Liver (tissue), 9 donors: Measurements from ENCODE around the gene ACSL4. TPM values are rescaled to one million over a fixed set of nuclear protein-coding genes. Genes with fewer than 3 reads are reported as not detected.
A peak's percentile ranks its signal among the peaks of the same experiment; 100 is the strongest.

ENCODE experiments used
- DNase-seq: peaks from one replicate; pipeline ENCODE4 v3.0.0-alpha.2; 2017; ENCODE audit warnings: low spot score
- H3K27ac ChIP-seq, 2 donors: one replicate each; pipeline ENCODE4 v1.7.0; 2013; ENCODE audit warnings: inconsistent platforms in 2 of 2, low read length in 2 of 2, control low read depth in 1 of 2, low read depth in 1 of 2, mild to moderate bottlenecking in 1 of 2
- H3K27me3 ChIP-seq, 4 donors: one replicate each; pipeline versions ENCODE4 v1.6.1 to v1.7.0; 2013; ENCODE audit warnings: low read length in 3 of 4, inconsistent platforms in 1 of 4, mild to moderate bottlenecking in 1 of 4, moderate library complexity in 1 of 4; ENCODE audit not compliant: control insufficient read depth in 4 of 4, insufficient read depth in 4 of 4
- H3K36me3 ChIP-seq, 4 donors: one replicate each; pipeline versions ENCODE4 v1.6.1 to v1.7.0; 2013; ENCODE audit warnings: low read length in 3 of 4, mild to moderate bottlenecking in 3 of 4, low read depth in 1 of 4, moderate library complexity in 1 of 4; ENCODE audit not compliant: control insufficient read depth in 4 of 4, insufficient read depth in 3 of 4
- H3K4me1 ChIP-seq, 4 donors: one replicate each; pipeline versions ENCODE4 v1.6.1 to v1.7.0; 2013; ENCODE audit warnings: low read length in 3 of 4, mild to moderate bottlenecking in 3 of 4, moderate library complexity in 1 of 4; ENCODE audit not compliant: control insufficient read depth in 4 of 4, insufficient read depth in 4 of 4
- H3K4me3 ChIP-seq, 3 donors: one replicate each; pipeline versions ENCODE4 v1.6.1 to v1.7.0; 2013; ENCODE audit warnings: low read length in 3 of 3, control low read depth in 1 of 3, low read depth in 1 of 3, mild to moderate bottlenecking in 1 of 3
- H3K9ac ChIP-seq, 2 donors: one replicate each; pipeline ENCODE4 v1.7.0; 2013; ENCODE audit warnings: low read length in 2 of 2, mild to moderate bottlenecking in 2 of 2, moderate library complexity in 2 of 2, control low read depth in 1 of 2, low read depth in 1 of 2
- H3K9me3 ChIP-seq, 4 donors: one replicate each; pipeline versions ENCODE4 v1.6.1 to v1.7.0; 2013; ENCODE audit warnings: low read length in 3 of 4; ENCODE audit not compliant: control insufficient read depth in 4 of 4
- EGR1 ChIP-seq, 2 donors: IDR thresholded peaks; 2 replicates each; pipeline ENCODE4 v1.6.1; 2016 to 2018; ENCODE audit warnings: antibody characterized with exemption in 2 of 2, low read depth in 2 of 2
- FOXA1 ChIP-seq: IDR thresholded peaks from 2 replicates; pipeline ENCODE4 v1.6.1; 2016; ENCODE audit warnings: antibody characterized with exemption
- FOXA2 ChIP-seq: IDR thresholded peaks from 2 replicates; pipeline ENCODE4 v1.6.1; 2016; ENCODE audit warnings: antibody characterized with exemption
- GABPA ChIP-seq, 2 donors: IDR thresholded peaks in 1 of 2; conservative IDR thresholded peaks in 1 of 2; 2 replicates each; pipeline ENCODE4 v1.6.1; 2016; ENCODE audit warnings: antibody characterized with exemption in 2 of 2, mild to moderate bottlenecking in 1 of 2, moderate library complexity in 1 of 2
- HNF4A ChIP-seq, 2 donors: conservative IDR thresholded peaks; 2 replicates each; pipeline ENCODE4 v1.6.1; 2016; ENCODE audit warnings: antibody characterized with exemption in 2 of 2, mild to moderate bottlenecking in 2 of 2
- HNF4G ChIP-seq: IDR thresholded peaks from 2 replicates; pipeline ENCODE4 v1.6.1; 2016; ENCODE audit warnings: antibody characterized with exemption
- JUND ChIP-seq, 2 donors: IDR thresholded peaks; 2 replicates each; pipeline ENCODE4 v1.6.1; 2016; ENCODE audit warnings: antibody characterized with exemption in 2 of 2
- NR2F2 ChIP-seq: IDR thresholded peaks from 2 replicates; pipeline ENCODE4 v1.6.1; 2016; ENCODE audit warnings: antibody characterized with exemption
- RAD21 ChIP-seq, 2 donors: IDR thresholded peaks; 2 replicates each; pipeline ENCODE4 v1.6.1; 2016; ENCODE audit warnings: antibody characterized with exemption in 2 of 2, mild to moderate bottlenecking in 2 of 2
- RXRA ChIP-seq, 2 donors: IDR thresholded peaks; 2 replicates each; pipeline ENCODE4 v1.6.1; 2017 to 2018; ENCODE audit warnings: antibody characterized with exemption in 2 of 2, mild to moderate bottlenecking in 1 of 2
- SP1 ChIP-seq: IDR thresholded peaks from 2 replicates; pipeline ENCODE4 v1.6.1; 2018; ENCODE audit warnings: antibody characterized with exemption, mild to moderate bottlenecking
- TAF1 ChIP-seq: conservative IDR thresholded peaks from 2 replicates; pipeline ENCODE4 v1.6.1; 2016; ENCODE audit warnings: antibody characterized with exemption, mild to moderate bottlenecking
- YY1 ChIP-seq: IDR thresholded peaks from 2 replicates; pipeline ENCODE4 v1.6.1; 2016; ENCODE audit warnings: antibody characterized with exemption, mild to moderate bottlenecking
- WGBS: extraction: QIAGEN DNeasy Blood & Tissue Kit; methylation state at CpG from one replicate; pipeline ENCODE4 v1.1.7; 2013; 5-methylcytosine and 5-hydroxymethylcytosine counted together
- polyA plus RNA-seq, 2 donors: library from polyadenylated mRNA; stranded (reverse) in 1 of 2; unstranded in 1 of 2; fragments of 200-250 nt in 1 of 2; fragments of >200 nt in 1 of 2; fragmentation: Nextera tagmentation in 1 of 2; extraction: Ambion mirVana in 1 of 2; gene quantifications; one replicate each; pipeline versions ENCODE4 v1.2.1 to v1.2.3, GENCODE V29; 2013 to 2015
- total RNA-seq, 2 donors: library from RNA; depleted of rRNA; stranded (reverse); fragments of >200 nt; gene quantifications; one replicate each; pipeline ENCODE4 v1.2.3, GENCODE V29; 2014
- TF ChIP-seq, protein P1 (sequence below): fragments of 150-350 bp; IDR thresholded peaks from 2 replicates; pipeline ENCODE4 v1.5.1; 2017; ENCODE audit warnings: improper control_type of control experiment, low read depth, low read length; ENCODE audit not compliant: missing input control
- TF ChIP-seq, protein P2 (sequence below): IDR thresholded peaks from 2 replicates; pipeline ENCODE4 v1.6.1; 2016; ENCODE audit warnings: antibody characterized with exemption
- TF ChIP-seq, protein P3 (sequence below): IDR thresholded peaks from 2 replicates; pipeline ENCODE4 v1.6.1; 2016; ENCODE audit warnings: antibody characterized with exemption
- TF ChIP-seq, protein P4 (sequence below): IDR thresholded peaks from 2 replicates; pipeline ENCODE4 v1.6.1; 2016; ENCODE audit warnings: antibody characterized with exemption, mild to moderate bottlenecking
- TF ChIP-seq, protein P5 (sequence below): IDR thresholded peaks from 2 replicates; pipeline ENCODE4 v1.6.1; 2016; ENCODE audit warnings: antibody characterized with exemption
- donor health status: healthy.
- donor health status: healthy.
- donor health status: healthy.
- donor health status: healthy.
- donor health status: healthy.

ACSL4 gene
- total and polyA plus RNA-seq, 4 donors: 5.3 to 928 (median 20.0) TPM

DNA sequence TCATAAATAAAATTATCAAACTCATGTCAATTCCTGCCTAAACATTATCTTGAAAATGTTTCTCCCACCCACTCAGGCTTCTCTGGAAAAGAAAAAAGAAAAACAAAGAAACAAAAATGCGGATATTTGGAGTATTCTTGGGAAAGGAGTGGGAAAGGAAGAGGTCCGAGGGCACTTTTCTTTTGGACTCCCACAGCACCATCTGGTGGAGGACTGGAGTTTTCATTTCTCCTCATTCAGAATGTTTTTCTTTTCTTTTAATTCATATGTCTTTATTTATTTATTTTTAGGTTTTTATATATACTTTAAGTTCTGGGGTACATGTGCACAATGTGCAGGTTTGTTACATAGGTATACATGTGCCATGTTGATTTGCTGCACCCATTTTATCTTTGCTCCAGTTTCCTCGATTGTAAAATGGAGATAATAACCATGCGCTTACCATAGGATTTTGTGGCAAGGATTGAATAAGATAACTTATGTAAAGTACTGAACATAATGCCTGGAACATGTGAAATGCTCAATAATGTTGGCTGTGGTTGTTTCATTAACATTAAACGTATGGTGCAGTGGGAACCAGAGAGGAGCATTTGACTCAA lies 100.1 kb downstream of the ACSL4 start:
- Histone ChIP-seq H3K9ac (no peak overlapping the region), H3K4me3 (no peak overlapping the region), H3K27me3 (peaks cover 0 to 6% (median 0%) of the 10 kb centered on the region in 4 donors), H3K36me3 (no peaks in the 10 kb centered on the region), H3K27ac (no peak overlapping the region), H3K9me3 (no peaks in the 10 kb centered on the region), H3K4me1 (no peaks in the 10 kb centered on the region)
- TF ChIP-seq, protein P1, sequence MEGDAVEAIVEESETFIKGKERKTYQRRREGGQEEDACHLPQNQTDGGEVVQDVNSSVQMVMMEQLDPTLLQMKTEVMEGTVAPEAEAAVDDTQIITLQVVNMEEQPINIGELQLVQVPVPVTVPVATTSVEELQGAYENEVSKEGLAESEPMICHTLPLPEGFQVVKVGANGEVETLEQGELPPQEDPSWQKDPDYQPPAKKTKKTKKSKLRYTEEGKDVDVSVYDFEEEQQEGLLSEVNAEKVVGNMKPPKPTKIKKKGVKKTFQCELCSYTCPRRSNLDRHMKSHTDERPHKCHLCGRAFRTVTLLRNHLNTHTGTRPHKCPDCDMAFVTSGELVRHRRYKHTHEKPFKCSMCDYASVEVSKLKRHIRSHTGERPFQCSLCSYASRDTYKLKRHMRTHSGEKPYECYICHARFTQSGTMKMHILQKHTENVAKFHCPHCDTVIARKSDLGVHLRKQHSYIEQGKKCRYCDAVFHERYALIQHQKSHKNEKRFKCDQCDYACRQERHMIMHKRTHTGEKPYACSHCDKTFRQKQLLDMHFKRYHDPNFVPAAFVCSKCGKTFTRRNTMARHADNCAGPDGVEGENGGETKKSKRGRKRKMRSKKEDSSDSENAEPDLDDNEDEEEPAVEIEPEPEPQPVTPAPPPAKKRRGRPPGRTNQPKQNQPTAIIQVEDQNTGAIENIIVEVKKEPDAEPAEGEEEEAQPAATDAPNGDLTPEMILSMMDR: peak; percentile 48
- TF ChIP-seq RAD21 (IDR thresholded peaks at IDR 0.05) (peak; percentile 68 to 78), RXRA (IDR thresholded peaks at IDR 0.05) (no peak)
- WGBS: 48% methylated on average over 5 of the region's 5 CpGs
- DNase-seq: no peak

DNA sequence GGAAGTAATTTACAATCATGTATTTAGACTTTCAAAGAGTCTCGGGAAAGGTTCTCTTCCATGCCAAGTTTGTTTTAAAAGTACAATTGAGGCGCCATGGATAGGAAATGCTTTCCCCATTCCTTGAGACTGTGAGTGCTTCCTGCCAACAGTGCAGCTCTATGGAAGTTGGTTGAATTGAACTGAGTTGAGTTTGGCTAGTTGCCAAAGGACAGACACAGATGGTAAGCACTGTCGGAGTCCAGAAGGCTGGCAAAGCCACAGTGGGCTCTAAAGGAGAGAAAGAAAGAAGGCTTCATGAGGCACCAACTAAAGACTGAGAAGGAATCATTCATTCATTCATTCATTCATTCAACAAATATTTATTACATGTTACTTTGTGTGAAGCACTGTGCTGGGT lies 103.7 kb downstream of the ACSL4 start:
- DNase-seq: no peak

More for the DNA sequence above, 103.7 kb downstream of the ACSL4 start:
- TF ChIP-seq, protein P1: no peak
- TF ChIP-seq NR2F2: no peak
- TF ChIP-seq FOXA2: no peak
- TF ChIP-seq, protein P2, sequence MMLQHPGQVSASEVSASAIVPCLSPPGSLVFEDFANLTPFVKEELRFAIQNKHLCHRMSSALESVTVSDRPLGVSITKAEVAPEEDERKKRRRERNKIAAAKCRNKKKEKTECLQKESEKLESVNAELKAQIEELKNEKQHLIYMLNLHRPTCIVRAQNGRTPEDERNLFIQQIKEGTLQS: no peak
- TF ChIP-seq EGR1 (IDR thresholded peaks at IDR 0.05; ENCODE audit: low read depth in 2 of 2): no peak
- no peak for TF ChIP-seq SP1
- TF ChIP-seq HNF4G: no peak
- TF ChIP-seq RAD21 (IDR thresholded peaks at IDR 0.05): no peak
- TF ChIP-seq FOXA1: no peak
- TF ChIP-seq GABPA (IDR thresholded peaks at IDR 0.05 in 1 of 2, conservative IDR thresholded peaks at IDR 0.05 in 1 of 2): no peak
- TF ChIP-seq, protein P3, sequence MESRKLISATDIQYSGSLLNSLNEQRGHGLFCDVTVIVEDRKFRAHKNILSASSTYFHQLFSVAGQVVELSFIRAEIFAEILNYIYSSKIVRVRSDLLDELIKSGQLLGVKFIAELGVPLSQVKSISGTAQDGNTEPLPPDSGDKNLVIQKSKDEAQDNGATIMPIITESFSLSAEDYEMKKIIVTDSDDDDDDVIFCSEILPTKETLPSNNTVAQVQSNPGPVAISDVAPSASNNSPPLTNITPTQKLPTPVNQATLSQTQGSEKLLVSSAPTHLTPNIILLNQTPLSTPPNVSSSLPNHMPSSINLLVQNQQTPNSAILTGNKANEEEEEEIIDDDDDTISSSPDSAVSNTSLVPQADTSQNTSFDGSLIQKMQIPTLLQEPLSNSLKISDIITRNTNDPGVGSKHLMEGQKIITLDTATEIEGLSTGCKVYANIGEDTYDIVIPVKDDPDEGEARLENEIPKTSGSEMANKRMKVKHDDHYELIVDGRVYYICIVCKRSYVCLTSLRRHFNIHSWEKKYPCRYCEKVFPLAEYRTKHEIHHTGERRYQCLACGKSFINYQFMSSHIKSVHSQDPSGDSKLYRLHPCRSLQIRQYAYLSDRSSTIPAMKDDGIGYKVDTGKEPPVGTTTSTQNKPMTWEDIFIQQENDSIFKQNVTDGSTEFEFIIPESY: no peak
- no peak for TF ChIP-seq HNF4A (conservative IDR thresholded peaks at IDR 0.05)
- TF ChIP-seq JUND (IDR thresholded peaks at IDR 0.05): no peak
- no peak for TF ChIP-seq YY1
- TF ChIP-seq, protein P4, sequence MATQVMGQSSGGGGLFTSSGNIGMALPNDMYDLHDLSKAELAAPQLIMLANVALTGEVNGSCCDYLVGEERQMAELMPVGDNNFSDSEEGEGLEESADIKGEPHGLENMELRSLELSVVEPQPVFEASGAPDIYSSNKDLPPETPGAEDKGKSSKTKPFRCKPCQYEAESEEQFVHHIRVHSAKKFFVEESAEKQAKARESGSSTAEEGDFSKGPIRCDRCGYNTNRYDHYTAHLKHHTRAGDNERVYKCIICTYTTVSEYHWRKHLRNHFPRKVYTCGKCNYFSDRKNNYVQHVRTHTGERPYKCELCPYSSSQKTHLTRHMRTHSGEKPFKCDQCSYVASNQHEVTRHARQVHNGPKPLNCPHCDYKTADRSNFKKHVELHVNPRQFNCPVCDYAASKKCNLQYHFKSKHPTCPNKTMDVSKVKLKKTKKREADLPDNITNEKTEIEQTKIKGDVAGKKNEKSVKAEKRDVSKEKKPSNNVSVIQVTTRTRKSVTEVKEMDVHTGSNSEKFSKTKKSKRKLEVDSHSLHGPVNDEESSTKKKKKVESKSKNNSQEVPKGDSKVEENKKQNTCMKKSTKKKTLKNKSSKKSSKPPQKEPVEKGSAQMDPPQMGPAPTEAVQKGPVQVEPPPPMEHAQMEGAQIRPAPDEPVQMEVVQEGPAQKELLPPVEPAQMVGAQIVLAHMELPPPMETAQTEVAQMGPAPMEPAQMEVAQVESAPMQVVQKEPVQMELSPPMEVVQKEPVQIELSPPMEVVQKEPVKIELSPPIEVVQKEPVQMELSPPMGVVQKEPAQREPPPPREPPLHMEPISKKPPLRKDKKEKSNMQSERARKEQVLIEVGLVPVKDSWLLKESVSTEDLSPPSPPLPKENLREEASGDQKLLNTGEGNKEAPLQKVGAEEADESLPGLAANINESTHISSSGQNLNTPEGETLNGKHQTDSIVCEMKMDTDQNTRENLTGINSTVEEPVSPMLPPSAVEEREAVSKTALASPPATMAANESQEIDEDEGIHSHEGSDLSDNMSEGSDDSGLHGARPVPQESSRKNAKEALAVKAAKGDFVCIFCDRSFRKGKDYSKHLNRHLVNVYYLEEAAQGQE: no peak
- TF ChIP-seq TAF1: no peak
- TF ChIP-seq, protein P5, sequence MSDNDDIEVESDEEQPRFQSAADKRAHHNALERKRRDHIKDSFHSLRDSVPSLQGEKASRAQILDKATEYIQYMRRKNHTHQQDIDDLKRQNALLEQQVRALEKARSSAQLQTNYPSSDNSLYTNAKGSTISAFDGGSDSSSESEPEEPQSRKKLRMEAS: no peak
- TF ChIP-seq RXRA (IDR thresholded peaks at IDR 0.05): no peak
- H3K27ac ChIP-seq: no peak overlapping the region
- H3K4me3 ChIP-seq: no peak overlapping the region
- H3K36me3 ChIP-seq: no peaks in the 10 kb centered on the region
- no peaks in the 10 kb centered on the region for H3K9me3 ChIP-seq
- WGBS: 71% methylated on average over 3 of the region's 3 CpGs
- peaks cover 0 to 6% (median 0%) of the 10 kb centered on the region in 4 donors for H3K27me3 ChIP-seq
- no peaks in the 10 kb centered on the region for H3K4me1 ChIP-seq
- H3K9ac ChIP-seq: no peak overlapping the region
